H1 (cell line): ENCODE measurements around the gene OGFRL1. TPM values are rescaled to one million over a fixed set of nuclear protein-coding genes. Genes with fewer than 3 reads are reported as not detected.

Experiments
- CTCF ChIA-PET: fragments of 300-600 bp; sonication (Branson Sonifier 250); formaldehyde crosslinking; loops from one replicate; lab custom pipeline; 2021; ENCODE audit not compliant: partially characterized antibody; lab: Charles Lee
- POLR2A ChIA-PET: fragments of 300-600 bp; sonication (Branson Sonifier 250); formaldehyde crosslinking; loops from one replicate; lab custom pipeline; 2021; ENCODE audit warnings: inconsistent platforms; ENCODE audit not compliant: partially characterized antibody; lab: Charles Lee
- DNase-seq, 2 experiments: peaks; one replicate each; pipeline versions ENCODE4 v3.0.0 to v3.0.0-alpha.2; 2010 to 2022; ENCODE audit warnings: low spot score in 2 of 2, low read depth in 1 of 2, mixed read lengths in 1 of 2
- FAIRE-seq: peaks from 2 replicates; lab custom pipeline; 2011; peaks lifted over from hg19 to GRCh38; lab: Jason Lieb, UNC
- H2AFZ ChIP-seq: 2 replicates; pipeline ENCODE4 v1.8.1; 2012; ENCODE audit warnings: low read length, inconsistent platforms
- H2AK5ac ChIP-seq: 2 replicates; pipeline ENCODE4 v1.6.1; 2013; ENCODE audit warnings: low read depth, low read length
- H2BK120ac ChIP-seq: replicated peaks from 2 replicates; pipeline ENCODE3; 2013; ENCODE audit warnings: low read depth, low read length, inconsistent platforms
- H2BK12ac ChIP-seq: 2 replicates; pipeline ENCODE4 v1.6.1; 2013; ENCODE audit warnings: low read depth, low read length
- H2BK15ac ChIP-seq: 2 replicates; pipeline ENCODE4 v1.6.1; 2013; ENCODE audit warnings: low read length
- H2BK20ac ChIP-seq: 2 replicates; pipeline ENCODE4 v1.6.1; 2013; ENCODE audit warnings: low read length
- H2BK5ac ChIP-seq: 2 replicates; pipeline ENCODE4 v1.6.1; 2013; ENCODE audit warnings: low read depth, low read length
- H3K14ac ChIP-seq: 2 replicates; pipeline ENCODE4 v1.6.1; 2013; ENCODE audit warnings: inconsistent platforms; ENCODE audit not compliant: insufficient read length
- H3K18ac ChIP-seq: 2 replicates; pipeline ENCODE4 v1.6.1; 2013; ENCODE audit warnings: low read length; ENCODE audit errors: extremely low read depth
- H3K23ac ChIP-seq: 2 replicates; pipeline ENCODE4 v1.6.1; 2013; ENCODE audit warnings: inconsistent platforms; ENCODE audit not compliant: insufficient read length
- H3K23me2 ChIP-seq: 2 replicates; pipeline ENCODE4 v1.6.1; 2013; ENCODE audit warnings: low read depth, low read length
- H3K27ac ChIP-seq: 2 replicates; pipeline ENCODE4 v1.6.1; 2011; ENCODE audit warnings: low read depth, low read length, inconsistent platforms
- H3K27me3 ChIP-seq, 4 experiments: replicated peaks in 1 of 4; 1 replicate in 1 of 4; 2 replicates in 3 of 4; pipeline versions ENCODE4 v1.6.1 to v1.8.1; 2011 to 2013; ENCODE audit warnings: low read length in 3 of 4, mild to moderate bottlenecking in 3 of 4, inconsistent platforms in 2 of 4, mixed read lengths in 2 of 4, moderate library complexity in 1 of 4; ENCODE audit not compliant: control insufficient read depth in 3 of 4, insufficient read depth in 3 of 4; ENCODE audit errors: extremely low read depth in 1 of 4
- H3K36me3 ChIP-seq, 4 experiments: 2 replicates each; pipeline versions ENCODE4 v1.6.1 to v1.8.1; 2011 to 2013; ENCODE audit warnings: mild to moderate bottlenecking in 4 of 4, low read length in 3 of 4, moderate library complexity in 2 of 4, control low read depth in 1 of 4, inconsistent platforms in 1 of 4; ENCODE audit not compliant: insufficient read depth in 4 of 4, control insufficient read depth in 2 of 4
- H3K4ac ChIP-seq: replicated peaks from 2 replicates; pipeline ENCODE3; 2013; ENCODE audit warnings: low read length, low read depth, mixed read lengths, inconsistent platforms; ENCODE audit not compliant: insufficient read length
- H3K4me1 ChIP-seq, 4 experiments: replicated peaks in 1 of 4; 1 replicate in 1 of 4; 2 replicates in 3 of 4; pipeline versions ENCODE4 v1.6.1 to v1.8.1; 2011 to 2013; ENCODE audit warnings: low read length in 3 of 4, inconsistent platforms in 2 of 4, mixed read lengths in 1 of 4; ENCODE audit not compliant: insufficient read depth in 4 of 4, control insufficient read depth in 3 of 4
- H3K4me2 ChIP-seq, 2 experiments: 2 replicates each; pipeline versions ENCODE4 v1.6.1 to v1.8.1; 2011 to 2013; ENCODE audit warnings: low read depth in 2 of 2, low read length in 2 of 2, control low read depth in 1 of 2, inconsistent platforms in 1 of 2, mild to moderate bottlenecking in 1 of 2; ENCODE audit not compliant: insufficient read depth in 1 of 2
- H3K4me3 ChIP-seq, 4 experiments: fragments of 200-600, 300-600 bp in 1 of 4; sonication (generic), shearing (Covaris generic), sonication (Bioruptor Twin) in 1 of 4; 2 replicates each; pipeline versions ENCODE4 v1.5.1 to v1.8.1; 2011 to 2016; ENCODE audit warnings: low read length in 4 of 4, low read depth in 3 of 4, control low read depth in 2 of 4, inconsistent platforms in 2 of 4, mild to moderate bottlenecking in 2 of 4, mixed read lengths in 1 of 4, moderate library complexity in 1 of 4; ENCODE audit not compliant: insufficient read depth in 2 of 4; ENCODE audit errors: extremely low read depth in 1 of 4
- H3K56ac ChIP-seq: replicated peaks from 2 replicates; pipeline ENCODE3; 2013; ENCODE audit warnings: low read depth, mild to moderate bottlenecking, mixed read lengths, low read length, inconsistent platforms; ENCODE audit not compliant: insufficient read length
- H3K79me1 ChIP-seq: 2 replicates; pipeline ENCODE4 v1.6.1; 2013; ENCODE audit warnings: low read depth, low read length, control low read depth
- H3K79me2 ChIP-seq, 2 experiments: 2 replicates each; pipeline versions ENCODE4 v1.6.1 to v1.8.1; 2012 to 2013; ENCODE audit warnings: low read length in 2 of 2, mild to moderate bottlenecking in 2 of 2, inconsistent platforms in 1 of 2; ENCODE audit not compliant: insufficient read depth in 2 of 2, control insufficient read depth in 1 of 2
- H3K9ac ChIP-seq, 4 experiments: replicated peaks in 1 of 4; 1 replicate in 1 of 4; 2 replicates in 3 of 4; pipeline versions ENCODE4 v1.6.1 to v1.8.1; 2011 to 2013; ENCODE audit warnings: low read depth in 3 of 4, low read length in 3 of 4, control low read depth in 2 of 4, mild to moderate bottlenecking in 2 of 4, moderate library complexity in 2 of 4, inconsistent platforms in 1 of 4; ENCODE audit errors: extremely low read depth in 1 of 4
- H3K9me3 ChIP-seq, 2 experiments: 2 replicates each; pipeline versions ENCODE4 v1.6.1 to v1.8.1; 2012 to 2013; ENCODE audit warnings: mild to moderate bottlenecking in 2 of 2, moderate library complexity in 2 of 2, control low read depth in 1 of 2, inconsistent platforms in 1 of 2, low read depth in 1 of 2, low read length in 1 of 2, mixed read lengths in 1 of 2; ENCODE audit not compliant: insufficient read depth in 2 of 2
- H4K20me1 ChIP-seq, 2 experiments: replicated peaks in 1 of 2; 2 replicates each; pipeline versions ENCODE3 to v1.8.1; 2011 to 2013; ENCODE audit warnings: inconsistent platforms in 2 of 2, low read length in 2 of 2, mild to moderate bottlenecking in 1 of 2; ENCODE audit not compliant: insufficient read depth in 2 of 2, control insufficient read depth in 1 of 2
- H4K5ac ChIP-seq: 2 replicates; pipeline ENCODE4 v1.6.1; 2013; ENCODE audit warnings: low read length, low read depth, mixed read lengths, inconsistent platforms; ENCODE audit not compliant: insufficient read length
- H4K8ac ChIP-seq: 2 replicates; pipeline ENCODE4 v1.8.0; 2013; ENCODE audit warnings: mild to moderate bottlenecking, moderate library complexity, low read length, inconsistent platforms; ENCODE audit not compliant: insufficient read depth; ENCODE audit errors: extremely low read depth
- H4K91ac ChIP-seq: replicated peaks from 2 replicates; pipeline ENCODE3; 2013; ENCODE audit warnings: low read length, mixed read lengths, inconsistent platforms; ENCODE audit not compliant: insufficient read length
- CHD1 ChIP-seq: IDR thresholded peaks from 2 replicates; pipeline ENCODE4 v1.6.1; 2012; ENCODE audit warnings: low read depth, low read length, improper control_type of control experiment
- TEAD4 ChIP-seq: IDR thresholded peaks from 2 replicates; pipeline ENCODE4 v1.6.1; 2012; ENCODE audit warnings: low read depth, low read length, inconsistent platforms, mixed read lengths
- WGBS, 2 experiments: shearing (Covaris generic) in 1 of 2; methylation state at CpG; one replicate each; pipeline versions ENCODE4 v1.1.6 to v1.1.7; 2013 to 2015; ENCODE audit warnings: low lambda C conversion rate in 2 of 2, mixed read lengths in 2 of 2, inconsistent platforms in 1 of 2, low coverage in 1 of 2, missing lambda C conversion rate in 1 of 2; ENCODE audit not compliant: insufficient replicate concordance in 2 of 2, insufficient coverage in 1 of 2, insufficient read length in 1 of 2; ENCODE audit errors: extremely low coverage in 1 of 2, missing lambda C conversion rate in 1 of 2; 5-methylcytosine and 5-hydroxymethylcytosine counted together
- polyA plus RNA-seq, 7 experiments: library from polyadenylated mRNA; depleted of rRNA in 3 of 7; stranded (reverse) in 5 of 7; unstranded in 2 of 7; fragments of >200 nt in 5 of 7; fragments of 200-250 nt in 2 of 7; gene quantifications; 1 replicate in 5 of 7; 2 replicates in 1 of 7; 4 replicates in 1 of 7; pipeline versions ENCODE4 v1.2.1 to v1.2.3, GENCODE V29; 2011 to 2013; ENCODE audit warnings: missing spikeins in 2 of 7, mixed read lengths in 2 of 7
- total RNA-seq: library from RNA; stranded (reverse); fragmentation: NEBNext Ultra II Directional; extraction: Animal tissue kit (Norgen Biotek cat#: 25700); gene quantifications from 2 replicates; pipeline ENCODE4 v1.2.1, GENCODE V29; 2021

OGFRL1 gene
- total and polyA plus RNA-seq, 2 of the 8 experiments (the other 6 are each of a cell fraction or from before 2014, with no cell fraction given) = 1.1 to 9.0 TPM

DNA sequence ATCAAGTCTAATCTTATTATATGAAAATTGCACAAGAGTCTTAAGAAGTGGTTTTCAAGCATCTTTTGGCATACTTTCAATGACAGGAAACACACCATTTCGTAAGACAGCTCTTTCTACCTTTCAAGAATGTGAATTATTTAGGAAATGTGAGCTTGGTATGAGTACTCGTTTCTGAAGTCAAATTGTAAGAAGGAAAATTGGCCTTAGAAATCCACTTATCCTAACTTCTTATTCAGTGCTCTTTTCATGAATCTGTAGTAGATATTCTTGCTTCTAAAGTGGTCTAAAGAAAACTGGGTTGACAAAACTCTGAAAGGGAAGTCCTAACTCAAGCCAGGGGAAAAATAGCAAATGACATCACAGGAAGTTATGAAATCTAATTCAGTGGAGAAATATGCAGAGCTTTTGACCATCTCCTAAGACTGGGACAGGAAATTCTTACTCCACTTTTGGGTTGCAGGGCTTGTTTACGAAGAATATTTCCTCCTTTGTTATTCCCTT, 38.5 kb upstream of the OGFRL1 start:
- no peak for FAIRE-seq
- H3K27ac ChIP-seq = no peak overlapping the region

More for the DNA sequence above, 38.5 kb upstream of the OGFRL1 start:
- Histone ChIP-seq H3K36me3 (no peaks in the 10 kb centered on the region), H3K9me3 (no peaks in the 10 kb centered on the region; a peak in 1 of 4 replicates), H3K4me2 (no peak overlapping the region), H3K4me1 (peaks cover 0 to 4% (median 2%) of the 10 kb centered on the region in 4 experiments; a peak in 3 of 7 replicates), H3K4me3 (no peak overlapping the region), H3K79me2 (no peaks in the 10 kb centered on the region), H2BK5ac (no peak overlapping the region), H2BK20ac (no peak overlapping the region), H4K91ac (no peak overlapping the region), H3K27me3 (no peaks in the 10 kb centered on the region), H2BK15ac (no peak overlapping the region), H3K4ac (no peak overlapping the region), H3K79me1 (no peaks in the 10 kb centered on the region), H4K20me1 (no peaks in the 10 kb centered on the region), H2AFZ (no peak overlapping the region), H2BK12ac (no peak overlapping the region), H3K23me2 (no peaks in the 10 kb centered on the region), H2AK5ac (no peak overlapping the region), H4K5ac (no peak overlapping the region), H3K9ac (no peak overlapping the region), H3K18ac (no peak overlapping the region), H3K56ac (no peak overlapping the region), H4K8ac (no peak overlapping the region), H3K14ac (no peak overlapping the region), H2BK120ac (no peak overlapping the region), H3K23ac (no peak overlapping the region)
- CTCF ChIA-PET = interaction anchor here (1.2 kb wide), 1 partner anchor 12 kb away, joined by 5 read pairs; no protein-coding TSS in a partner anchor
- POLR2A ChIA-PET = interaction anchor here (1.0 kb wide), 1 partner anchor 9 kb away, joined by 3 read pairs; no protein-coding TSS in a partner anchor
- DNase-seq = no peak
- 88% methylated on average over 3 of the region's 3 CpGs; no CpG with 5 or more reads in 1 of the 2 experiments for WGBS, 2 experiments
- TF ChIP-seq CHD1 (no peak), TEAD4 (0 out of 2 replicates have a peak, but pooled peaks have one; percentile 21)
